SIG-M5 treated with dmso at 0.1 percent for 504 hours (cell line): ENCODE results near the gene GRM8.
"Not testable (repeated sequence)": the region's sequence is repeated elsewhere in the genome, so short reads cannot be mapped to it uniquely, and the experiment has no call there.

Experiments
- DNase-seq: peaks from one replicate; lab custom pipeline; 2025; ENCODE audit not compliant: unreplicated experiment; lab: John Stamatoyannopoulos, UW

Gene GRM8

DNA sequence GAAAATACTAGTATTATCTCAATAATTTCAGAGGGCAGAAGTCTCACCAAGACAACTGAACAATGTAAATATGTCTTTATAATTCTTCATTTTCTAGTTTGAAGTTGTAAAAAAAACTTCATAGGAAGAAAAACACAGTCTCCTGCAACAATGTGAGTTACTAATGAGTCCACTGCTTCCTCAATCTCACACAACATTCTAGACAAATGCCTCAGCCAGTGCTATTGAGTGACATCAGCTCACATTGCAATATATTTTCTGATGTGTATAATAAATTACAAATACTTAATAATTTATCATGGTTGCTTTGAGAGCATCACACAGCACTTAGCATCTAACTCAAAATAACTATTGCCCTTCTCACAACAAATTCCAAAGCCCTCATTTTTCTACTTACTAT, 321.2 kb downstream of the GRM8 start:
- no peak for DNase-seq

DNA sequence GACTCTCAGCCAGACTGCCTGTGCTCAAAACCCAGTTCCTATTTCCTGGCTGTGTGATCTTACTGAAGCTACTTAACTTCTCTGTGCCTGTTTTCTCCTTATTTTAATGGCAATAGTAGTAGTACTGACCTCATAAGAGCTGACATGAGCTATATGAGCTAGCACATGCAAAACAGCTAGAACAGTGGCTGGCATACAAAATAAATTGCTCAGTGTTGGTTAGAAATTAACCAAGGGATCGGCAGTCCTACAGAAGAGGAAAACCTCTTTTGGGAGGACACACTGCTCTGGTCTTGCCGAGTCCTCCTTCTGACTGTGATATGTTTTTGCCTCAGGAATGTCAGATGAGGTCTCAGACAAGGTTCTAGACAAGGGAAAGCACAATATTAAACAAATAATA, 322.6 kb downstream of the GRM8 start:
- DNase-seq, result no peak

DNA sequence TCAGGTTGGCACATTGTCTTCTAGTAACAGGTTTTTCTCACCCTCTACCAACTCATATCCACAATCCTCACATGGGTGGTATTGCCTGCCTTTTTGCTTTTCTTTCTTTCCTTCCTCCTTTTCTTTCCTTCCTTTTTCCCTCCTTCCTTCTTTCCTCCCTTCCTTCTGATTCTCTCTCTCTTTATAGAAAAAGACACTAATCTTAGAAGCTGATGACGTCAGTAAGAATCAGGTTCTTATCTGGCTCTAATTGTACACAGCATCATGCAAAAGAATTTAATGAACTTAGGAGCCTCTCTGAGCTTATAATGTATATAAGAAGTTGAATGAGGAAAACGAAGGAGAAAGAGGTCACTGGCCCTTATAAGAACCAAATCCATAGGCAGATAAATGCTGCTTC, 328.3 kb downstream of the GRM8 start:
- DNase-seq, result no peak

DNA sequence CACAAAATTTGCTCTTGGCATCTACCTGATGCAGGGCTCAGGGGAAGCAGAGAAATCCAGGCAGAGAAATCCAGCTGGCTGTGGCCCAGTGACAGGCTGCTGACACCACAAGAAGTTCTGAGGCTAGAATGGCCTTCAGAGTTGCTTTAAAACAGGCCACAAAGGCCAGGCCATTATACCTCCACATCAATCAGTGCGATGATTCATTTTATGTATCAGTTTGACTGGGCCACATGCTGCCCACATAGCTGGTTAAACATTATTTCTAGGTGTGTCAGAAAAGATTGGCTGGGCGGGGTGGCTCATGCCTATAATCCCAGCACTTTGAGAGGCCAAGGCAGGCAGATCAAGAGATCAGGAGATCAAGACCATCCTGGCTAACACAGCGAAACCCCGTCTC, 341.1 kb downstream of the GRM8 start:
- DNase-seq, result not testable (repeated sequence)

DNA sequence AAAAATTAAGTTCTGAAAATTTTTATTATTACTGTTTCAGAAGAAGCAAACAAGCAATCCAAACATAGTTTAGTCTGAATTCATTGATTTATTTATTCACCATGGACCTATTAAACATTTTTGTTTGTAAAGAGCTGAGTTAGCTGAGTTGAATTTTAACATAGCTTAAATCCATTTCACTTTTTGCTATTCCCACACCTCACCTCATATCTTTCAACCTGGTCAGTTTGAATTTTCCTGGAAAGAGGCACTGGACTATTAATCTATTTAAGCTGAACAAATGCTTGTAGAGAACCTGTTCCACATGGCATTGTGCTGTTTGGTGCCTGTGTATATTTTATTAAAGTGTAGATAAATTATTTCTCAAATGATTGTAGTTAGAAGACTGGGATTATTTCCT, 344.2 kb downstream of the GRM8 start:
- DNase-seq, result not testable (repeated sequence)

DNA sequence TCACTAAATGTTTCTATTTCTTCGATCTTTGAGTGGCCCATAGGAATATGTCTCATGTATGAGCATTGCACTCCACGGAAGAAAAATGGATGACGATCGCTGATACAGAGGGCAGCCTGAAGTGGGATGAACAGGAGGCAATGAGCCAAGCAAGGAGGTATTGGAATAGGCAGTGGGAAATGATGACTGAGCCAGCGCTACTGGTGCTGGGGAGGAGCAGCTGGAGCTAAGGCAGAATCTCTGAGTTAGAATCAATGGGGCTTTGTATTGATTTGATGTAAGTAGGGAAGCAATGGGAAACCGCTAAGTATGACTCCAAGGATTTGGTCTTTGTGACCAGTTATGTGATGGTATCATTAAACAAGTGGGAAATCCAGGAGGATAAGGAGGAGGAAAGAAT, 345.1 kb downstream of the GRM8 start:
- DNase-seq, result not testable (repeated sequence)

DNA sequence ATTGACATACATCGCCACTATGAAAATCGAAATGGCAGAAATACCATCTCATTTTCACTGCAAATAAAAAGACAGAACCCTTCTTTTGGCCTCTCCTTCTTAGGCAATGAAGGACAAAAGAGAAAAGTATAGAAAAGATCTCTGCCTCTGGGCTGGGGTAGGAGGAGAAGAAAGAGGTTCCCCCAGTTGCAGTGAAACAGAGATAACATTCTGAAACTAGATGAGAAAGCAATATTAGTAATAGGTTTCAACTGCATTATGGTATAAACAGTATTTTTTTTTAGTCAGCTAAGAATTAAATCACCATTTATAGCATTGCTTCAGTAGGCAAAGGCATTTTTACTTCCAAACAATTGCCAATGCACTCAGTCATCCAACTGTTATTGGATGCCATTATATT, 347.5 kb downstream of the GRM8 start:
- not testable (repeated sequence) for DNase-seq

DNA sequence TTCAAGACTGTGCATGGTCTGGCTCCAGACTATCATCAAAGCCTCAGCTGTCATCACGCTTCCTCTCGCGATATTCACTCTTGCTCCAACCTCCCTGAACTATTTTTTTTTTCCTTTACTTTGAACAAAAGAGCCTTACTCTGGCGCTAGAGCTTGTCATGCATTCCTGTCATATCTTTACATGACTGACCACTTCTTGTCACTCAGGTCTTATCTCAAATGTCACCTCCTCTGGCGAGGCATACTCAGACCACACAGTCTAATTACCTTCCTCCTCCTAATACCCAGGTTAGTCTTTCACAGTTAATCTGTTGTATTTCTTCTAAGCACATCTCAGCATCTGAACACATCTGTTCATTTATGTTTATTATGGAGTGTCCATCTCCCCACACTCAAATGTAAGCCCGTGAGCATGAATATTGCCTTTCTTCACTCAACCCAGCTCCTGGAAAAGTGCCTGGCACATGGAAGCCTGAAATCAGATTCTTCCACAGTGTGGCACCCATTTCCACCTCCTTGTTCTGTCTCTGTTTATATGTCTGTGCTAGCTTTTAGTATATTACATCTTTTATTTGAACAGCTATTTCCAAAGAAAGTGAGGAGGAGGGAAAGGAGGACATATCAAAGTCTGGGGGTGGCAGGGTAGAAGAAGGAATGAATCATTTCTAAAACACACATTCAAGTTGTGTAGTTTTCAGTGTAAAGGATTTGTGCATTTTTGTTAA, 351.5 kb downstream of the GRM8 start:
- DNase-seq, result not testable (repeated sequence)

DNA sequence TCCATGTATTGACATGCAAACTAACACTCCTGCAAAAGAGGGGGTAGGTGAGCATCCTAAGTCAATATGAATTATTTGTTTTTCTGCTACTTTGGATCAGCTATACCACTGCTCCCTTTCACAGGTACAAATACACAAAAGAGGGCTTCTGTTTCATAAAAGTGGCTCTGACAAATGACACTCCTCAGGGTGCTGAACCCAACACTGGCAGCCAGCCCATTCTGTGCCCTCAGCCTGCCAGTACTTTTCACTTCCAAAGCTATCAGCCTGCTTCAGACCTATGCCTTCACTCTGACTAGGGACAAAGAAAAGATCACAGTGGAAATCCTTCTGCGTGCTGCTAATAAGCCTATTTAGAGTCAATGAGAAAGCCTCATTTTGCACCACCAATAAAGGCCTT, 364.8 kb downstream of the GRM8 start:
- not testable (repeated sequence) for DNase-seq

DNA sequence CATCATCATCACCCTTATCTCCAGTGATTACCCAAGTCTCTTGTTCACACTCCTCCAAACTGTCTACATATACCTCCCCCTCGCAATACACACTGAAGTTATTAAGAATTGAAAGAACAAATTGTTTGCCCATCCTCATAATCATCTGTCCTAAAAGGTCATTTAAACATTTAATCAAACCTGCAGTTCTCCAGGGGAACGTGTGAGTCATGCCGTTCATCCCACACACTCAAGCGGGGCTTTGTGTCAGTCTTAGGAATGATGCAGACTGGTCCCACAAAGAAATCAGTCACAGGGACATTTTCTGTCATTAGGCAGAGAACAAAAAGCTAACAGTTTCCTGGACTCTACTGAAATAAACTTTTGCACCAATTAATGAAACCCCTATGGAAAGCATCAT, 365.2 kb downstream of the GRM8 start:
- DNase-seq, result not testable (repeated sequence)

DNA sequence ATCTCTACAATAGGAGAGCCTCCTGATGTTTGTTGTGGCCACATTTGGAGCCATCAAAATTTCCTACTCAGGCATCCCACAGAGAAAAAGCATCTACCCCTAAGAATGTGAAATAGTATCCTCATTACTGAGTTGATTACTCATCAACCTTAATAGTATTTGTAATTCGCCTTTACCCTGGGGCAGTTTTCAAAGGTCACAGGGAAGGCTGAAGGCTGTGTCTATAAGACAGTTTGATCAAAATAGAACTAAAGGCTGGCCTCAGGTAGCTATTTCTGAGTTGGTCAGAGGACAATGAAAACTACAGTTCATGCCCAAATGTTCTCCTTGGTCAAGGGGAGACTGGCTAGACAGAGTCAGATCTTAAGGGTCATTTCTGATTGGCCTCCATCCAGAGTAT, 370.0 kb downstream of the GRM8 start:
- DNase-seq, result not testable (repeated sequence)

DNA sequence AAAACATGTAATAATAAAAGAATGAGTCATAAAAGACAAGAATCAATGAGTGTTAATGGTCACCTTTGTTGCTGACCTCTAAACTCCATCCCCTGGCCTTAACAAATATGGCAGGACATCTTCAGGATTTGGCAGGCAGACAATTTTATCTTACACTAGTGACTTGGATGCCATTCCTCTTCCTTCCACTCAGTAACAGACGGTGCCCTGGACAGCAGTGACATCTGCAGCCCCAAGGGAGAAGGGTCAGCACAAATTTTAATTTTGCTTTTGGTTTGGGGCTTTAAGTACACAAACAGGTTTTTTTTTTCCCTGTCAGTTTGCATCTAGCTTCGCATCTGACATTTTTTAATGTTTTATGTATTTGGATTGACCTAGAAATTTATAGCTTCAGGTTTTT, 370.8 kb downstream of the GRM8 start:
- DNase-seq, result not testable (repeated sequence)

DNA sequence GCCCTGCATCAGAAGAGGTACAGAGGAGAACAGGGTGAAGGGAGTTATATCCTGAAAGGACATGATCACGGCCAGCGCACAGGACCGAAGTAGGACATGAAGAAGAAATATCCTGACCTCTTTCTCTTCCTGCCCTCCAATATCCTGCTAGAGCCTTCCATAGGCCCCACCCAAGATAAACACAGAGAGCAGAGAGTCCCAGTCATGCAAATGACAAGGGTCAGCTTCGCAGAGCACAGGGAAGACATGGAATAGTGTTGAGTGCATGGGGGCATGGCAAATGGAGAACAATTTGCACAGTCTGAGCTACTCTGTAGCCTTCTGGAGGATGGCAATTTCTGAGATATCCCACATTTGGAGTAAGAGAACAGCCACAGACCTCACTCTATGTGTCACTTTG, 371.4 kb downstream of the GRM8 start:
- DNase-seq, result no peak

DNA sequence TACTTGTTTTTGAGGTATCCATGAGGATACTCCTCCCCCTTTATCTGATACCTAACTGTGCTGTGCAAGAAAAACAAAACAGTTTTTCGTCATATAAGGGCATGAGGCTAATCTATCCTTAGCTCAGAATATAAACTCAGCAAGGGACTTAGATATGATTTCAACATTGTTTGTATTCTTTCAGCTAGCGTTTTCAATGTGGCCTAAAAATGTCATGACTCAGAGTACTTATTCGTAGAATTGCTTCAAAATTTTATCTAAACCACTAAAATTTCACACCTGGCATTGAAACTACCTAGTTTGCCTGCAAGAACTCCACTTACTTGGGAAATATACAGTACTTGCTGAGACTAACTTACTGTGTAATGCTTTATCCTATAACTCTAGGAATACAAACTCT, 376.2 kb downstream of the GRM8 start:
- not testable (repeated sequence) for DNase-seq

DNA sequence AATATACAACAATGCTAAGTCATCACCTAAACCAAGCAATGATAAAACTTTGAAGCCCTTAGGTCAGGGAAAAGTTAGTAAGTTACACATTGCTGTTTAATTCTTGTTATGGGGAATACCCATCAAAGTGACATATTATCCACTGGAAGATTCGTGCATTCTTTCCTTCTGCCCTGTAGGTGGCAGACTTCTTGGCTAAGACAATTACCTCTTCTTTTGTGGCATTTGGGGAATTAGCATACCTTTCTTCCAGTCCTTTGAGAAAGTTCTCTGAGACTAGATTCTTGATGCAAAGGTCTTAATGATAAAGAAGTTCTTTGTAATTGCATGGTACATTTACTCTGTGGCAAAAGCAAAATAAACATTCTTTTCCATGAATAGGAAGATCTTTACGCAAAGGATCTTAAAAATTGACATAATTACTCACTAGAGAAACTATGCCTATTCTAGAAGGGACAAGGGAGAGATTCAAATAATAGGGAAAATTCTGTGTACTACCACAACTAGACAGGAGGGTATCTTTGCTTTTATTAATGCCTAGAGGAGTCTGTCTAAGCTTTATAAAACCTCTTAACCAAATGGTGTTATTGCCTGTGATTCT, 395.9 kb downstream of the GRM8 start:
- no peak for DNase-seq

DNA sequence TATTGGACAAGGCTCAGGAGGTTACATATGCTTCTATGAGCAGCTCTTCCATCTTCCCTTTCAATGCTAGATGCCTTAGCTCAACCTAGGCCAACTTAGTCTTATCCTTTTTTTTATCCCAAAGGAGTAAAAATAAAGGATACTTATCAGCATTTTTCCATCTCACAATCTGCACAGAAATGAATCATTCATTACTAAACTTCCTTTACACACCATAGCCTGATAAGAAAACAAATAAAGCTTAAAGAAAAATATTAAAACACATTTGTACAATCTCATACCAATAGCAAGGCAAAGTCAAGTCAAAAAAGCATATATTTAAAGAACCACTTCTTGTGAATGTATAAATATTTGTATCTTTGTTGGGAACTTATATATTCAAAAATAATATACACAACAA, 407.4 kb downstream of the GRM8 start:
- DNase-seq, result no peak

DNA sequence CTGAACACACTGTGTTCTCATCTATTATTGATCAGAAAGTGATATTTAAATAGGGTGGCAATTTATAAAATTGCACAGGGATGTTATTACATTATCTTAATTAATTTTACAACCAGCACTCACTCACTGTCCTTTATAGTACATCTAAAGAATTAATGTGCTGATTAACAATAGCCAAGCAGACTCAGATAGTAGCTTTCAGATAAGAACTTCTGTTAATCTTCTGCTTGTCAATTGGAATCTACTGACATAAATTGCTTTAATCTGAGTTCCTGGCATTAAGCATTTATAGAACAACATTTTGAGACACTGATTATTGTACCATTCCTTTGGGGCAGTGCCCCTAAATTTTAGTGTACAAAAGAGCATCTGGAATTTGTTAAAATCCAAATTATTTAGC, 408.9 kb downstream of the GRM8 start:
- DNase-seq, result no peak

DNA sequence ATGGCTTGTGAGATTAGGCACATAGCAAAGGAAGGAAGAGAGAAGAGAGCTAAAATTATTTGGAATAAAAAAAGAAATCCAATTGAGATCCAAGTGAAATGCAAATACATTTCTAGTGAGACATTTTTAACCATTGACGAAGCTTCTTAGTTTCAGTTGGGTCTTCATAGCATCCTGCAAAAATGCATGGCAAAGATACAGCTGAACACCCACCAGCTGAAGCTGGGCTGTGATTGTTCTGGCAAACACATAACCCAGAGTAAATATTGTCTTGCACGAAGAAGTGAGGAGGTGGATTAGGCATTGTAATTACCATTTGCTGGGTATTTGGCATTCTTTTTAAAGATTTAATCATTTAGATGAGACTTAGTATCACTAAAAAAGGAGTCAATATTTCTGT, 409.4 kb downstream of the GRM8 start:
- DNase-seq, result no peak

DNA sequence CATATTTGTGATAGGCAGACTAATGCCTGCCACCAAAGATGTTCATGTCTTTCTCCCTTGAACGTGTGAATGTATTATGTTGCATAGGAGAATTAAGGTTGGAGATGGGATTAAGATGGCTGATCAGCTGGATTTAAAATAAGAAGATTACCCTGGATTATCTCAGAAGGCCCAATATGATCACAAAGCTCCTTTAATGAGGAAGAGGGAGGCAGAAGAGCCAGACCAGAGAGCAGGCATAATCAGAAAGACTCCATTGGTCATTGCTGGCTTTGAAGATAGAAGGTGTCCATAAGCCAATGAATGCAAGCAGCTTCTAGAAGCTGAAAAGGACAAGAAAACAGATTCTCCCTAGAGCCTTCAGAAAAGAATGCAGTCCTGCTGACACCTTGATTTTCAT, 410.3 kb downstream of the GRM8 start:
- DNase-seq, result no peak

DNA sequence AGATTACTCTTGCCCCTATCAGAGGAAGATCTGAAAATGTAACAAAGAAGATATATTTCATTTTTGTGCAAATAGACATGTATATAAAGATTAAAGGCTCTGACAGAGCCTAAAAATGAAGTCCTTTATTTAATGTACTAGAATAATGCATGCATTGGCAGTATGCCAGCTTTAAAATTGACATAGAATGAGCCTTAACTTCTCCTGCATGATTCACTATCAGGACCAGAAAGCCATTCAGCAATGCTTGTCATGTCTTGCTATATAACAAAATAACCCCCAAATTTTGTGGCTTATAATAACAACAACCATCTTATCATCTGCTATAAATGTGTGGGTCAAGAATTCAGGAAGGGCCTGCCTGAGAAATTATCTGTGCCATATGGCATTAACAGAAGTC, 411.9 kb downstream of the GRM8 start:
- DNase-seq, result no peak

DNA sequence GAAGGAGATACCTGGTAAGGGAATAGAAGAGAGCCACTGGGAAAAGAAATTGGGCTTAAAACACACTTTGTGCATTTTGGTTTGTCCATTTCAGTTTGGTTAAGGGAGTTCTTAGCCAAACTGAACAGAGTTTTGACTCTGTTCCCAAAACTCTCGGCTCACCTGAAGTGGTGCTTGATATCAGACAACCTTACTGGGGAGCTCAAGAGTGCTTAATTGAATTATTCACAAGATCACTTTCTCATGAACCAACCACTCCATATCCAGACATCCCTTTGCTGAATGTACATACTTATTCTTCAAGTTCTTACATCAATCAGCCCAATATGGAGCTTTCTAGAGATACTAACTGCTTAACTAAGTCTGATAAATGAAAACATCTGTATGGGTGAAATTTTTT, 413.1 kb downstream of the GRM8 start:
- no peak for DNase-seq

DNA sequence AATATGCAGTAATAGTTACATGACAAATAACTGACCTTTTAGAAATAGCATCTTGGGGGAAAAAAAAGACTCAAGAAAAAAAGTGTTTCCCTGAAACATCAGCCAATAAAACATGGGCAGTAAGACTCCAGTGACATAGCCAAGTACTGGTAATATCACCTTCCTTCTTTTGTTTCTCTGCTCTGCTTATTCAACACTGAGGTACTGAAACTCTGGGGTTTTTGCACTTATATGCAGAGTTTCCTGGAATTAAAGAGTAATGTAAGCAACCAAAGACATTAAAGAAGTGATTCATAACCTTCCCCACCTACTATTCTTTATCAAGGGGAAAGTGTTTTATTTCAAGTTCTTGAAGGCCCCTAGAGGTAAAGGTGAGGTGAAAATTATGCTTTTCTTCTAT, 414.5 kb downstream of the GRM8 start:
- DNase-seq, result no peak

DNA sequence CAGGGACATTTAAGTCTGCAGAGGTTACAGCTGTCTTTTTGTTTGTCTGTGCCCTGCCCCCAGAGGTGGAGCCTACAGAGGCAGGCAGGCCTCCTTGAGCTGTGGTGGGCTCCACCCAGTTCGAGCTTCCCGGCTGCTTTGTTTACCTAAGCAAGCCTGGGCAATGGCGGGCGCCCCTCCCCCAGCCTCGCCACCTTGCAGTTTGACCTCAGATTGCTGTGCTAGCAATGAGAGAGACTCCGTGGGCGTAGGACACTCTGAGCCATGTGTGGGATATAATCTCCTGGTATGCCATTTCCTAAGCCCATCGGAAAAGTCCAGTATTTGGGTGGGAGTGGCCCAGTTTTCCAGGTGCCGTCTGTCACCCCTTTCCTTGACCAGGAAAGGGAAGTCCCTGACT, 421.5 kb downstream of the GRM8 start:
- not testable (repeated sequence) for DNase-seq
